Right atrium auricular region (tissue), 2 donors: ENCODE data around the gene RMDN2. TPM values are rescaled to one million over a fixed set of nuclear protein-coding genes. Genes with fewer than 3 reads are reported as not detected.

Experiments used
- DNase-seq: peaks from one replicate; pipeline ENCODE4 v3.0.0-alpha.2; 2019; ENCODE audit warnings: low spot score
- H3K27ac ChIP-seq, 2 donors: fragments of 200-600 bp; sonication (generic); 1 replicate in 1 of 2; 2 replicates in 1 of 2; pipeline ENCODE4 v1.5.1; 2016 to 2019
- H3K27me3 ChIP-seq, 2 donors: fragments of 200-600 bp; sonication (generic); one replicate each; pipeline versions ENCODE4 v1.5.1 to v1.6.0; 2017 to 2019
- H3K36me3 ChIP-seq: fragments of 200-600 bp; sonication (generic); one replicate; pipeline ENCODE4 v1.5.1; 2016
- H3K4me1 ChIP-seq, 2 donors: fragments of 200-600 bp; sonication (generic); one replicate each; pipeline versions ENCODE4 v1.5.1 to v1.6.0; 2017 to 2019
- H3K4me3 ChIP-seq, 2 donors: fragments of 200-600 bp; sonication (generic); 1 replicate in 1 of 2; 2 replicates in 1 of 2; pipeline ENCODE4 v1.5.1; 2017 to 2019; ENCODE audit warnings: mild to moderate bottlenecking in 1 of 2, moderate library complexity in 1 of 2
- H3K9me3 ChIP-seq, 2 donors: fragments of 200-600 bp; sonication (generic); one replicate each; pipeline ENCODE4 v1.5.1; 2019
- CTCF ChIP-seq, 2 donors: fragments of 200-600 bp; sonication (generic); IDR thresholded peaks; one replicate each; pipeline ENCODE4 v1.5.1; 2019; ENCODE audit warnings: antibody characterized with exemption in 2 of 2
- total RNA-seq, 2 donors: library from RNA; depleted of rRNA; stranded (reverse); fragments of >200 nt; gene quantifications; one replicate each; pipeline ENCODE4 v1.1.0, GENCODE V29; 2016

The RMDN2 gene
- total RNA-seq, 2 donors from 2014 or later: 5.0 to 6.2 TPM

GRCh38 chr2:38037757-38038621, 112.9 kb downstream of the RMDN2 start:
- peak; percentile 66 for DNase-seq
- H3K4me1 ChIP-seq: peaks cover 0 to 13% of the 10 kb centered on the region in 2 donors
- H3K9me3 ChIP-seq: no peaks in the 10 kb centered on the region
- peak overlapping the region; percentile 44 to 51 for H3K27ac ChIP-seq
- H3K27me3 ChIP-seq: no peaks in the 10 kb centered on the region
- no peaks in the 10 kb centered on the region for H3K36me3 ChIP-seq
- H3K4me3 ChIP-seq: peak overlapping the region; percentile 15 to 25
- TF ChIP-seq CTCF (IDR thresholded peaks at IDR 0.05): peak in 1 of 2 donors; percentile 63

GRCh38 chr2:38038682-38039081, 113.6 kb downstream of the RMDN2 start:
- TF ChIP-seq CTCF (IDR thresholded peaks at IDR 0.05): no peak

GRCh38 chr2:38039121-38039910, 114.2 kb downstream of the RMDN2 start:
- DNase-seq: no peak

More at GRCh38 chr2:38038682-38039081, 113.6 kb downstream of the RMDN2 start:
- DNase-seq: no peak
- Histone ChIP-seq H3K27me3 (no peaks in the 10 kb centered on the region), H3K36me3 (no peaks in the 10 kb centered on the region), H3K9me3 (no peaks in the 10 kb centered on the region), H3K4me3 (peak overlapping the region in 1 of 2 donors; percentile 25), H3K27ac (peak overlapping the region; percentile 44 to 51), H3K4me1 (peaks cover 0 to 13% of the 10 kb centered on the region in 2 donors)

GRCh38 chr2:38045811-38046210, 120.7 kb downstream of the RMDN2 start:
- H3K27me3 ChIP-seq: no peaks in the 10 kb centered on the region
- no peak for DNase-seq
- no peak overlapping the region for H3K4me3 ChIP-seq
- no peak for TF ChIP-seq CTCF (IDR thresholded peaks at IDR 0.05)
- H3K9me3 ChIP-seq: no peaks in the 10 kb centered on the region
- H3K4me1 ChIP-seq: no peaks in the 10 kb centered on the region
- H3K27ac ChIP-seq: no peak overlapping the region
- H3K36me3 ChIP-seq: no peaks in the 10 kb centered on the region

More at GRCh38 chr2:38039121-38039910, 114.2 kb downstream of the RMDN2 start:
- H3K4me1 ChIP-seq: peaks cover 0 to 13% of the 10 kb centered on the region in 2 donors
- no peaks in the 10 kb centered on the region for H3K36me3 ChIP-seq
- no peaks in the 10 kb centered on the region for H3K27me3 ChIP-seq
- no peak for TF ChIP-seq CTCF (IDR thresholded peaks at IDR 0.05)
- H3K4me3 ChIP-seq: no peak overlapping the region
- H3K27ac ChIP-seq: no peak overlapping the region
- no peaks in the 10 kb centered on the region for H3K9me3 ChIP-seq

- DNase-seq: no peak
- H3K27ac ChIP-seq: no peak overlapping the region
- no peaks in the 10 kb centered on the region for H3K36me3 ChIP-seq
- H3K4me1 ChIP-seq: no peaks in the 10 kb centered on the region
- H3K9me3 ChIP-seq: no peaks in the 10 kb centered on the region
- H3K27me3 ChIP-seq: no peaks in the 10 kb centered on the region
- TF ChIP-seq CTCF (IDR thresholded peaks at IDR 0.05): no peak
- no peak overlapping the region for H3K4me3 ChIP-seq
Measured at GRCh38 chr2:38056216-38056615, 131.1 kb downstream of the RMDN2 start.
